ENCODE results near the gene OR5D18.

OR5D18 gene
- long read RNA-seq = 0 reads

GRCh38 chr11:55819330-55819729, at the start of gene OR5D18:
TSS of gene OR5D18 (plus strand) at chr11:55819630. CDS start at chr11:55819630, 0 bp downstream.
- H3K27ac ChIP-seq (replicated peaks) = no peak within 1 kb of the TSS
- no peak within 1 kb of the TSS for H3K4me3 ChIP-seq (replicated peaks; ENCODE audit: insufficient read depth, low read length)
- TF ChIP-seq REST (IDR thresholded peaks at IDR 0.05; ENCODE audit: insufficient replicate concordance, low read depth) = no peak
- no peak for TF ChIP-seq GABPA (IDR thresholded peaks at IDR 0.05; ENCODE audit: low read depth)
- no peak for TF ChIP-seq POLR2AphosphoS5 (IDR thresholded peaks at IDR 0.05; ENCODE audit: low read depth)
- no peak for TF ChIP-seq SPI1 (IDR thresholded peaks at IDR 0.05; ENCODE audit: borderline replicate concordance, low read depth)
- TF ChIP-seq CTCF (IDR thresholded peaks at IDR 0.05; ENCODE audit: insufficient read depth, low read length) = no peak
- no peaks in the 10 kb centered on the region for H3K27me3 ChIP-seq (ENCODE audit: insufficient read depth, poor library complexity, severe bottlenecking)
- no peak for DNase-seq (ENCODE audit: low read depth in 1 of 2, low spot score in 1 of 2)

GRCh38 chr11:55773138-55773537, 46.3 kb upstream of the OR5D18 start, which contains the start of gene OR5D13:
TSS of gene OR5D13 (plus strand) at chr11:55773438. CDS start at chr11:55773438, 0 bp downstream.
- Histone ChIP-seq H3K4me3 (replicated peaks; ENCODE audit: insufficient read depth, low read length) (no peak within 1 kb of the TSS), H3K27ac (replicated peaks) (no peak within 1 kb of the TSS), H3K27me3 (ENCODE audit: insufficient read depth, poor library complexity, severe bottlenecking) (no peaks in the 10 kb centered on the region)
- no peak for TF ChIP-seq SPI1 (IDR thresholded peaks at IDR 0.05; ENCODE audit: borderline replicate concordance, low read depth)
- TF ChIP-seq CTCF (IDR thresholded peaks at IDR 0.05; ENCODE audit: insufficient read depth, low read length) = no peak
- TF ChIP-seq GABPA (IDR thresholded peaks at IDR 0.05; ENCODE audit: low read depth) = no peak
- no peak for TF ChIP-seq REST (IDR thresholded peaks at IDR 0.05; ENCODE audit: insufficient replicate concordance, low read depth)
- TF ChIP-seq POLR2AphosphoS5 (IDR thresholded peaks at IDR 0.05; ENCODE audit: low read depth) = no peak
- no peak for DNase-seq (ENCODE audit: low read depth in 1 of 2, low spot score in 1 of 2)

GRCh38 chr11:55791606-55792005, 27.8 kb upstream of the OR5D18 start:
- no peak overlapping the region for H3K4me3 ChIP-seq (replicated peaks; ENCODE audit: insufficient read depth, low read length)
- no peak overlapping the region for H3K27ac ChIP-seq (replicated peaks)
- H3K27me3 ChIP-seq (ENCODE audit: insufficient read depth, poor library complexity, severe bottlenecking) = no peaks in the 10 kb centered on the region
- TF ChIP-seq CTCF (IDR thresholded peaks at IDR 0.05; ENCODE audit: insufficient read depth, low read length) (no peak), POLR2AphosphoS5 (IDR thresholded peaks at IDR 0.05; ENCODE audit: low read depth) (no peak), SPI1 (IDR thresholded peaks at IDR 0.05; ENCODE audit: borderline replicate concordance, low read depth) (no peak), REST (IDR thresholded peaks at IDR 0.05; ENCODE audit: insufficient replicate concordance, low read depth) (no peak), GABPA (IDR thresholded peaks at IDR 0.05; ENCODE audit: low read depth) (no peak)
- no peak for DNase-seq (ENCODE audit: low read depth in 1 of 2, low spot score in 1 of 2)
